Adrenal gland (tissue), 5 donors: ENCODE measurements around the gene TSPAN5.

Experiments used
- POLR2A ChIP-seq, 2 donors: fragments of 450-650 bp; IDR thresholded peaks; one replicate each; pipeline ENCODE4 v1.6.1; 2017; ENCODE audit warnings: antibody characterized with exemption in 2 of 2, mild to moderate bottlenecking in 2 of 2, moderate library complexity in 1 of 2
- TF ChIP-seq, protein P1 (sequence below), 6 experiments: fragments of 450-650 bp in 4 of 6; fragments of 200-600 bp in 2 of 6; sonication (generic) in 1 of 6; IDR thresholded peaks; 1 replicate in 5 of 6; 2 replicates in 1 of 6; pipeline versions ENCODE4 v1.5.1 to v1.8.0; 2016 to 2021; ENCODE audit warnings: antibody characterized with exemption in 6 of 6, mild to moderate bottlenecking in 2 of 6, moderate library complexity in 1 of 6
- donor health status: DM: no; HTN: no; CAD: no.

DNA sequence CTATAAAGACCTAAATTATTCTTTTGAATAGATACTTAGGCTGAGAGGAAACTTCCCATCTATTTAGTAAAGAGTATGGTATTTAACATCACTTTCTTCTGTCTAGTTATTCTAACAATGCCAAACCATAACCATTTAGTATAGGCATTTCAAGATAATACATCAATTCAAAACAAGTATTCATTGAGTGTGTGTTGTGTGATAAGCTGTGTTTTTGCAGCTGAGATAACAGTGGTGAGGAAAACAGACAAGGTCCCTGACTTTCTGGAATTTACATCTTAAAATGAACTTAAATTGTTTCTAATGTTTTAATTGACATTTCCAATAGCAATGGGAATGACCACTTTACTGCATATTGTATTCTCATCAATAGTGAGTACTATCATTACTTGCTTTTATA is 22.4 kb upstream of the TSPAN5 start:
- TF ChIP-seq, protein P1, sequence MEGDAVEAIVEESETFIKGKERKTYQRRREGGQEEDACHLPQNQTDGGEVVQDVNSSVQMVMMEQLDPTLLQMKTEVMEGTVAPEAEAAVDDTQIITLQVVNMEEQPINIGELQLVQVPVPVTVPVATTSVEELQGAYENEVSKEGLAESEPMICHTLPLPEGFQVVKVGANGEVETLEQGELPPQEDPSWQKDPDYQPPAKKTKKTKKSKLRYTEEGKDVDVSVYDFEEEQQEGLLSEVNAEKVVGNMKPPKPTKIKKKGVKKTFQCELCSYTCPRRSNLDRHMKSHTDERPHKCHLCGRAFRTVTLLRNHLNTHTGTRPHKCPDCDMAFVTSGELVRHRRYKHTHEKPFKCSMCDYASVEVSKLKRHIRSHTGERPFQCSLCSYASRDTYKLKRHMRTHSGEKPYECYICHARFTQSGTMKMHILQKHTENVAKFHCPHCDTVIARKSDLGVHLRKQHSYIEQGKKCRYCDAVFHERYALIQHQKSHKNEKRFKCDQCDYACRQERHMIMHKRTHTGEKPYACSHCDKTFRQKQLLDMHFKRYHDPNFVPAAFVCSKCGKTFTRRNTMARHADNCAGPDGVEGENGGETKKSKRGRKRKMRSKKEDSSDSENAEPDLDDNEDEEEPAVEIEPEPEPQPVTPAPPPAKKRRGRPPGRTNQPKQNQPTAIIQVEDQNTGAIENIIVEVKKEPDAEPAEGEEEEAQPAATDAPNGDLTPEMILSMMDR (IDR thresholded peaks at IDR 0.05) = no peak
- no peak for TF ChIP-seq POLR2A (IDR thresholded peaks at IDR 0.05)
